H7 (cell line): ENCODE results near the gene RAB36. TPM values are rescaled to one million over a fixed set of nuclear protein-coding genes. Genes with fewer than 3 reads are reported as not detected.

ENCODE experiments used
- DNase-seq: peaks from one replicate; pipeline ENCODE4 v3.0.0; 2012
- H3K27me3 ChIP-seq: 2 replicates; pipeline ENCODE4 v1.6.0; 2011; ENCODE audit warnings: mild to moderate bottlenecking, low read length; ENCODE audit not compliant: control insufficient read depth, insufficient read depth
- H3K36me3 ChIP-seq: replicated peaks from 2 replicates; pipeline ENCODE4 v1.5.1; 2011; ENCODE audit warnings: low read length; ENCODE audit not compliant: control insufficient read depth, insufficient read depth
- H3K4me3 ChIP-seq: 2 replicates; pipeline ENCODE4 v1.5.1; 2011; ENCODE audit warnings: low read depth, mild to moderate bottlenecking, control low read depth, low read length, moderate library complexity; ENCODE audit not compliant: insufficient read depth
- total RNA-seq: library from RNA; depleted of rRNA; stranded (reverse); fragments of >200 nt; shearing (Covaris generic); gene quantifications from 2 replicates; pipeline ENCODE4 v1.2.3, GENCODE V29; 2014

RAB36 gene
- total RNA-seq, 1 experiment from 2014 or later: 1.7 TPM

DNA sequence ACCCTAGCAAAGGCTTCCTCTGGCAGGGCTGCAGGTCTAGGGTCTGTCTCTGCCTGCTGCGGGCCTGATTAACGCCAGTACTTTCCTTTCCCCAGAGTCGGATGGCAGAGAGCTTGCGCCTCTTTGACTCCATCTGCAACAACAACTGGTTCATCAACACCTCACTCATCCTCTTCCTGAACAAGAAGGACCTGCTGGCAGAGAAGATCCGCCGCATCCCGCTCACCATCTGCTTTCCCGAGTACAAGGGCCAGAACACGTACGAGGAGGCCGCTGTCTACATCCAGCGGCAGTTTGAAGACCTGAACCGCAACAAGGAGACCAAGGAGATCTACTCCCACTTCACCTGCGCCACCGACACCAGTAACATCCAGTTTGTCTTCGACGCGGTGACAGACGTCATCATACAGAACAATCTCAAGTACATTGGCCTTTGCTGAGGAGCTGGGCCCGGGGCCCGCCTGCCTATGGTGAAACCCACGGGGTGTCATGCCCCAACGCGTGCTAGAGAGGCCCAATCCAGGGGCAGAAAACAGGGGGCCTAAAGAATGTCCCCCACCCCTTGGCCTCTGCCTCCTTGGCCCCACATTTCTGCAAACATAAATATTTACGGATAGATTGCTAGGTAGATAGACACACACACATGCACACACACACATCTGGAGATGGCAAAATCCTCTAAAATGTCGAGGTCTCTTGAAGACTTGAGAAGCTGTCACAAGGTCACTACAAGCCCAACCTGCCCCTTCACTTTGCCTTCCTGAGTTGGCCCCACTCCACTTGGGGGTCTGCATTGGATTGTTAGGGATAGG, 22.1 kb upstream of the RAB36 start:
- Histone ChIP-seq H3K4me3 (no peak overlapping the region), H3K36me3 (no peaks in the 10 kb centered on the region), H3K27me3 (no peaks in the 10 kb centered on the region)
- no peak for DNase-seq

DNA sequence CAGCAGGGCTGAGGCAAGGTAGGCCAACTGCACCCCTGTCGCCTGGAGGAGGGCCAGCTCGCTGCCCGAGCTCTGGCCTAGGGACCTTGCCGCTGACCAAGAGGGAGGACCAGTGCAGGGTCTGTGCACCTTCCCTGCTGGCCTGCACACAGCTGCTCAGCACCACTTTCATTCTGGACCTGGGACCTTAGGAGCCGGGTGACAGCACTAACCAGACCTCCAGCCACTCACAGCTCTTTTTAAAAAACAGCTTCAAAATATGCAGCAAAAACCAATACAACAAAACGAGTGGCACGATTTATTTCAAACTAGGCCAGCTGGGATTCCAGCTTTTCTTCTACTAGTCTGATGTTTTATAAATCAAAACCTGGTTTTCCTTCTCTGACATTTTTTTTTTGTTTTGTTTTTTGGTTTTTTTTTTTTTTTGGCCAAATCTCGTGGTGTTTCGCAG, 21.4 kb upstream of the RAB36 start:
- Histone ChIP-seq H3K4me3 (no peak overlapping the region), H3K36me3 (no peaks in the 10 kb centered on the region), H3K27me3 (no peaks in the 10 kb centered on the region)
- no peak for DNase-seq

DNA sequence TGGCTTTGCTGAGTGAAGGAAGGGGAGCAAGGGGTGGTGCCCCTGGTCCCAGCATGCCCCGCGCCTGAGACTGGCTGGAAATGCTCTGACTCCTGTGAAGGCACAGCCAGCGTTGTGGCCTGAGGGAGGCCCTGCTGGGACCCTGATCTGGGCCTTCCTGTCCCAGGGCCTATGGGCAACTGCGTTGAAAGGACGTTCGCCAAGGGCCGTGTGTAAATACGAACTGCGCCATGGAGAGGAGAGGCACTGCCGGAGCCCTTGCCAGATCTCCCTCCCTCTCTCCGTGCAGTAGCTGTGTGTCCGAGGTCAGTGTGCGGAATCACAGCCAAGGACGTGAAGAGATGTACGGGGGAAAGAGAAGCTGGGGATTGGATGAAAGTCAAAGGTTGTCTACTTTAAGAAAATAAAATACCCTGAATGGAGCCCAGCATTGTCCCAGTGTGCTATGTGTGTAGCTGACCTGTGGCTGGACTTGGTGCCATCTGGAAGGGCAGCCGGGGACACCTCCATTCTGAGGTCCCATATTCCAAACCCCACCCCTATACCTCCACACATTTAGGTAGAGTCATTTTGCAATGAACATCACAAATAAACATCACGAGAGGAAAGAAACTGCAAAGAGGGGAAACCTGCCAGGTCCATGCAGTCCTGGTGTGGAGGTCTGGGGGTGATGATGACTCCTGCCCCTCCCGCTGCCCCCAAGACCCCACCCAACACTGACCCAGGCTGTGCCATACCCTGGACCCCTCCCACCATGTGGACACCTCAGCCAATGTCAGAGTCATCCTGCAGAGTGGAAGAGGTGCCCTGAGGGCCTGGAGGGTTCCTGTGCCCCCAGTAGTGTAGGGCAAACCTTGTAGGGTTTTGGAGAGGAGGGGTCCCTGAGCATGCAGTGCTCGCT, 20.4 kb upstream of the RAB36 start:
- Histone ChIP-seq H3K4me3 (no peak overlapping the region), H3K27me3 (no peaks in the 10 kb centered on the region), H3K36me3 (no peaks in the 10 kb centered on the region)
- DNase-seq: no peak

DNA sequence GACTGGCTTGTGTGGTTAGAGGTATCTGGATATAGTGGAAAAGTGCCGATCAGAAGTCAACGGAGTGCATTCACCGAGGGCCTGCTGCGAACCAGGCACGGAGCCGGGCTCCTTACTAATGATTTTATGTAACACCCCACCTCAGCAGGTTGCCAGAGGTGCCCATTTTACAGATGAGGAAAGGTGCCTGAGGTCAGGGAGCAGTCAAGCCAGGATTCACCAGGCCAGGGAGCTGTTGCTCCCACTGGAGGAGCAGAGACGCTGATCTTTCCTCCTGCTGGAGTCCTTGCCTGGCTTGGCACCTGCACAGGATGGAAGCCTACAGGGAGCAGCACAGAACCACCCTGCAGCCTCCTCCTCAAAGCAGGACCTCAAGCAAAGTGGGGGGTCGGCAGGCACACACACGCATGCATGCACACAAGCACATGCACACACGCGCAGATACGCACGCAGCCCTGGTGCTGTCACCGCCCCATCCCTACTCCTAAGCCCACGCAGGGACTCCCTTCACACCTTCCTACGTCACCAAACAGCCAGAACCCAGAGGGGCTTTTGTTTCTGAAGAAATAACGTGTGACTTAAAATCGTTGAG, 19.7 kb upstream of the RAB36 start:
- no peak overlapping the region for H3K4me3 ChIP-seq
- no peak for DNase-seq
- no peaks in the 10 kb centered on the region for H3K36me3 ChIP-seq
- H3K27me3 ChIP-seq: no peaks in the 10 kb centered on the region

DNA sequence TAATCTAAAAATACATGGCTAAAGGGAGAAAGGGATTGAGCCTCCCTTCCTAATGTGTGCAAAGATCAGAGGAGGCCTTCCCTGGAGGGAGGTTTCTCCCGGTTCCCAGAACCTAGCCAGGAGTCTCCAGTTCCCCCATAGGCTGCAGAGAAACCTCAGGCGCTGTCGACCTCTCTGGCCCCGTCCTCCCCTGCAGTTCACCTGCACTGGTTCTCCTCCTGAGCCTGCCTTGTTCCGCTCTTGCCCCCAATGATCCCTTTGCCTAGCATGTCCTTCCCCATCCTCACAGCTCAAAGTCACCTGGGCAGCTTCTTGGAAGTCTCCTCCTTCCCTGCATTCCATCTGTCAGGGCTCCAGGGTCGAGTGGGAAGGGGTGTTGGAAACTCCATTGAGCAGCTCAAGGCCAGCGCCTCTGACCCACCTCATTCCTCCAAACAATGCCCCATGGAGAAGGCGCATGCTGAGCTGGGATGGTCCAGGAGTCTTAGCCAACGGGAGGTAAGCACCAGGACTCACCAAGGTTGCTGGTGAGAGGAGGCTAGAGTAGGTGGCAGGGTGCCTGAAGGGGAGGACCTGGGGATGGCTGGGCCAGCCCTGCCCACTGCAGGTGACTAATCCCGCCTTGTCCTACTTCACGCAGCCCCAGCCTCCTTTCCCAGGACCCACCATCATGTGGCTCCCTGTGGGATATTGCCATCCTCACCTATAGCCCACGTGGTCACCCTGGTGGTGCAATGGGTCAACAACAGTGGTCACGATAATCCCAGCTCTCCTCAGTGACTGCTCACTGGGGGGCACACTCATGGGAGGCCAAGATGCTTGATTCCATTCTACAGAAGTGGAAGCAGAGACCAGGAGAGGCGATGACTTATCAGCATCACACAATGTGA, 18.9 kb upstream of the RAB36 start:
- DNase-seq: no peak
- H3K36me3 ChIP-seq: no peaks in the 10 kb centered on the region
- H3K27me3 ChIP-seq: no peaks in the 10 kb centered on the region
- H3K4me3 ChIP-seq: no peak overlapping the region

DNA sequence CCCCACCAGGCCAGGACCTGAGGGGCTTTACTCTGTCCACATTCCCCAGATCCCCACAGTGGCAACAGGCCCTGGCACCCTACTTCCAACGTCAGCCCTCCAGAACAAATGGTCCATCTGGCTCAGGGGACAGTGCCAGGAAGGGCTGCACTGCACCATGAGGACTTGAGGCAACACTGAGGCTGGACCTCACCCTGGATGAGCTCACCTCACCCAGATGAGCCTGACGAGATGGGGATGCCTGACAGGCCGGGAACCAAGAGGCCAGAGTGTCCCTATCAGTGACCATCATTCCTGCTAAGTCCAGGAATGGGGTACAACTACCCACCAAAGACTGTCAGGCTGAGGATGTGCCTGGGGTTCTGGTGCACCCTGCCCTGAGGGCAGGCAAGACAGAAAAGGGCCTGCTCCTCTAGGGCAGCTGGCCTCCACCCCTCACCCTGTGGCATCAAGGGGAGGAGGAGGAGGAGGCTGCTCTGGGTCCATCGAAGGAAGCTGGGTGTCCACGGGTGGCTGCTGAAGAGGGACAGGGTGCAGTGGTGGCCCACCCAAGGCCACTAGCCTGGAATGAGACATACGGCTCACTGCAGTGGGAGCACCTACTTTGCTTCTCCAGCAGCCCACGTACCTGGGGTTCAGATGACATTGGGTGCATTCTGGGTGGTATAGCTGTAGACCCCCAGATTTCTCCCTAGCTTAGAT, 18.1 kb upstream of the RAB36 start:
- DNase-seq: no peak
- Histone ChIP-seq H3K36me3 (no peaks in the 10 kb centered on the region), H3K4me3 (no peak overlapping the region), H3K27me3 (no peaks in the 10 kb centered on the region)

DNA sequence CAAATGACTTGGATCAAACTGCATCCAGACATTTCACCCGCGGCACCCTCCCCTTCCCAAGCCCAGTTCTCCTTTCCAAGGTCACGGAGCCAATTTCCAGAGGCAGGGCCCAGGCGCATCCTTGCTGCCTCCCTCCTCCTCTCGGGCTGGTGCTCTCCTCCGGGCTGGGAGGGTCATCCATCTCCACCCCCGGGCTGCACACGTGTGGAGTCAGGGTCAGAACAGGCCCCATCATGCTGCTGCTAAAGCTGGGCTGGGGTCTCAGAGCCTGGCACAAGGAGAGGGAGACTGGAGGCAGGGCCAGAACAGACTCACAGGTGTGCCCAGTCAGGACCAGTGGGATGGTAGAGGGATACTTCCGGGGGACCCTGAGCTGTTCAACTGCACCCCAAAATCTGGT, 17.5 kb upstream of the RAB36 start:
- no peak overlapping the region for H3K4me3 ChIP-seq
- H3K36me3 ChIP-seq: no peaks in the 10 kb centered on the region
- no peaks in the 10 kb centered on the region for H3K27me3 ChIP-seq
- no peak for DNase-seq

DNA sequence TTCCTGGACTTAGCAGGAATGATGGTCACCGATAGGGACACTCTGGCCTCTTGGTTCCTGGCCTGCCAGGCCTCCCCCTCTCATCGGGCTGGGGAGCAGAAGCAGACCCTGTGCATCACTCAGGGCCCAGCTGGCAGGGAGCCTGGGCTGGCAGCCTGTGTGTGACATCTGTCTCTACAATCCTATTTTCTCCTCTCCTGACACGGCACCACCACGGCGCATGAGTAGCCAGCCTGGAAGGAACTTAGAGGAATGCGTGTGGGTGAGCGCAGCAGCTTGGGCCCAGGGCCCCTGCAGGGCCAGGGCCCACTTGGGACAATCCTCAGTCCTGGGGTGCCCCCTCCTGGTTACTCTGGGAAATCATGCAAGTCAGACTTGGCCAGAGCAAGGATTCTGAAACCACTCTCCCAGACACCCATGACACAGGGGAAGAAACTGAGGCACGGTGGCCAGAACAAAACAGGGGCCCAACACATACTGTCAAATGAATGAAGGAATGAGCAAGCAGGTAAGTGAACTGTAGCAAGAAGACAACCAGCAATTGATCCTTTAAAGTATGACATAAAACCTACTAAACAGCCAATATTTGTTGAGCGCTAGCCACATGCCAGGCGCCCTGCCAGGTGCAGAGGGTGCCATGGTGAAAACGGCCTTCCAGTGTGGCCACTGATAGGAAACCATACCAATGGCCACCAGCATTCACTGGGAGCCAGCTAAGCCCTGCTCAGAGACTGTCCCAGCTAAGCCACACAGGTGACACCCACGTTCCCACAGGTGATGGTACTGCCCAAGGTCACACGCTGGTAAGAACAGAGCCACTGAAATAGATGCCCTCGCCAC, 16.8 kb upstream of the RAB36 start:
- H3K4me3 ChIP-seq: no peak overlapping the region
- H3K27me3 ChIP-seq: no peaks in the 10 kb centered on the region
- no peaks in the 10 kb centered on the region for H3K36me3 ChIP-seq
- peak; percentile 98 for DNase-seq

DNA sequence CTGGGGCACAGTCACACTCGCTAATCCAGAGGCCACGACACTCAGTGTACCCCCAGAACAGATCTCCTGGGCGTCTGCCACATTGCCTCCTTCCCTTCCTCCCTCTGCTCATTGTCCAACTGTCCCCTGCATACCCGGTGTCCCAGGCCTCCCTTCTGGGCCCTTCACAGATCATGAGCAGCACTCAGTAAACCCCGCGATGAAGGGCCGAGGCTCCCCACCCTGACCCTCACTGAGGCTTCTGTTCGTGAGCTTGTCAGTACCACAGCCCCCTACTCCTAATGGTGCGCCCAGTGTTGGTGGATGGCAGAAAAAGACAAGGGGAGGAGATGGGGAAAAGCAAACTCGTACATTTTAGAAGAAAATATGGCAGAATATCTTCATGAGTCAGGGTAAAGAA, 16.1 kb upstream of the RAB36 start:
- H3K4me3 ChIP-seq: no peak overlapping the region
- no peak for DNase-seq
- H3K36me3 ChIP-seq: no peaks in the 10 kb centered on the region

DNA sequence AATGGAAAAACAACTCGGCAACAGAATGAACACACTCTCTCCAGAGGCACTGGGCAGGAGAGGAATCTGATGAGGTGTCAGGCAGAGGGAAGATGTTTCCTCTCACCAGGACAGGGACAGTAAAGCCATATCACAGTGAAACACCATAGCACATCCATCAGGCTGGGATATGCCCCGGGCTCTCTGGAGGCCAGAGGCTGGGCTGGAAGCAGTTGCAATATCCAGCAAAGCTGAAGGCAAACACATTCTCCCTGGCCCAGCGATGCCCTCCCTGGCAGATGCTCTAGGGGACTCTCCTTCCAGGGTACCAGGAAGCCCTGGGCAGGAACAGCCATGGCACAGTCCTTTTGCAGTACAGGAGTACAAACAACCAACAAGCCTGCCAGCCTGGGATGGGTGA, 14.6 kb upstream of the RAB36 start:
- H3K27me3 ChIP-seq: no peaks in the 10 kb centered on the region
- no peak overlapping the region for H3K4me3 ChIP-seq
- DNase-seq: no peak
- no peaks in the 10 kb centered on the region for H3K36me3 ChIP-seq

More for the DNA sequence above, 16.1 kb upstream of the RAB36 start:
- no peaks in the 10 kb centered on the region for H3K27me3 ChIP-seq

DNA sequence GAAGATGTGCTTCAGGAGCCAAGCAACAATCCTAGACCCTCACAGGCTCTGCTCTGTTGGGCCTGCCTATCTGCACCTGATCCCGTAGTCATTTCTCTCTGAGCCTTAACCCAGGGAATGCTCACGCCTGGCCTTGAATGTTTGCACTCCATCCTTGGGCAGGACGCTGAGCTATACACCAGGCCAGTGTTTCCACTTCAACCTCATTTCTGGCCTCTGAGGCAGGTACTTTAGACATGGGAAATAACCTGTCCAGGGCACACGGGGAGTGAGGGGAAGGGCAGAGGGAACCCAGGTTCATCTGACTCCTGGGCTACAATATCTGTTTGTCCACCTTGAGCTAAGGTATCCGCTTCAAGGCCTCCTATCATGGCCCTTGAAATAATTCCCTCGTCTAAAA, 13.3 kb upstream of the RAB36 start:
- Histone ChIP-seq H3K27me3 (no peaks in the 10 kb centered on the region), H3K36me3 (no peaks in the 10 kb centered on the region)
- no peak for DNase-seq

DNA sequence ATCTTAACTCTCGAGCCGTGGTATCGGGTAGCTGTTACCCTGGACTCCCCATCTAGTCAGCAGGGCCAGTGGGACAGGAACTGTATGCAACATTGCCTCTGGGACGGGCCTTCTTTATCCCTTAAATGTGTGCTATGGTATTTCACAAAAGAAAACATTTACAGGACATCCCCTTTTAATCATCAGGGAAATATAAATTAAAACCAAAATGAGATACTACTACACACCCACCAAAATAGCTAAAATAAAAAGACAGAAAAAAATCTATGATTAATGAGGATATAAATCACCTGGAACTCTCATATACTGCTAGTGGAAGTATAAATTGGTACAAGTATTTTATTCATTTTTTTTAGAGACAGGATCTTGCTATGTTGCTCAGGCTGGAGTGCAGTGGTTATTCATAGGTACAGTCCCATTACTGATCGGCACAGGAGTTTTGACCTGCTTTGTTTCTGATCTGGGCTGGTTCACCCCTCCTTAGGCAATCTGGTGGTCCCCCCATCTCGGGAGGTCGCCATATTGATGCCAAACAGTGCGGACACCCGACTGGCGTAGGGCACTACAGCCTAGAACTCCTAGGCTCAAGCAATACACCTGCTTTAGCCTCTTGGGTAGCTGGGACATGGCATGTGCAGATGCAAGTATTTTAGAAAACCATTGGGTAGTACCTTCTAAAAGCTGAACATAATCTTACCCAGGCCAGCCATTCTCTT, 12.7 kb upstream of the RAB36 start:
- no peak for DNase-seq
- no peaks in the 10 kb centered on the region for H3K36me3 ChIP-seq
- H3K4me3 ChIP-seq: no peak overlapping the region
- no peaks in the 10 kb centered on the region for H3K27me3 ChIP-seq

More for the DNA sequence above, 13.3 kb upstream of the RAB36 start:
- no peak overlapping the region for H3K4me3 ChIP-seq
